ENCODE measurements around the gene IQCF5.
"Not testable (repeated sequence)": the region's sequence is repeated elsewhere in the genome, so short reads cannot be mapped to it uniquely, and the experiment has no call there.

DNA sequence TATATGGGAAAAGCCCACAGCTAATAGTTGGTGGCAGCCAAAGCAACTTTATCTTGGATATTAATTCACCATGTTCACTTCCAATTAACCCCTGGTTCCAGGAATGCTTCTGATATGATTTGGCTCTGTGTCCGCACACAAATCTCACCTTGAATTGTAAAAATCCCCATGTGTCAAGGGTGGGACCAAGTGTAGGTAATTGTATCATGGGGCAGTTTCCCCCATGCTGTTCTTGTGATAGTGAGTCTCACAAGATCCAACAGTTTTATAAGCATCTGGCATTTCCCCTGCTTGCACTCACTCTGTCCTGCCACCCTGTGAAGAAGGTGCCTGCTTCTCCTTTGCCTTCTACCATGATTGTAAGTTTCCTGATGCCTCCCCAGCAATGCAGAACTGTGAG is 6.5 kb downstream of the IQCF5 start:
- TF ChIP-seq, protein P1, sequence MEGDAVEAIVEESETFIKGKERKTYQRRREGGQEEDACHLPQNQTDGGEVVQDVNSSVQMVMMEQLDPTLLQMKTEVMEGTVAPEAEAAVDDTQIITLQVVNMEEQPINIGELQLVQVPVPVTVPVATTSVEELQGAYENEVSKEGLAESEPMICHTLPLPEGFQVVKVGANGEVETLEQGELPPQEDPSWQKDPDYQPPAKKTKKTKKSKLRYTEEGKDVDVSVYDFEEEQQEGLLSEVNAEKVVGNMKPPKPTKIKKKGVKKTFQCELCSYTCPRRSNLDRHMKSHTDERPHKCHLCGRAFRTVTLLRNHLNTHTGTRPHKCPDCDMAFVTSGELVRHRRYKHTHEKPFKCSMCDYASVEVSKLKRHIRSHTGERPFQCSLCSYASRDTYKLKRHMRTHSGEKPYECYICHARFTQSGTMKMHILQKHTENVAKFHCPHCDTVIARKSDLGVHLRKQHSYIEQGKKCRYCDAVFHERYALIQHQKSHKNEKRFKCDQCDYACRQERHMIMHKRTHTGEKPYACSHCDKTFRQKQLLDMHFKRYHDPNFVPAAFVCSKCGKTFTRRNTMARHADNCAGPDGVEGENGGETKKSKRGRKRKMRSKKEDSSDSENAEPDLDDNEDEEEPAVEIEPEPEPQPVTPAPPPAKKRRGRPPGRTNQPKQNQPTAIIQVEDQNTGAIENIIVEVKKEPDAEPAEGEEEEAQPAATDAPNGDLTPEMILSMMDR (IDR thresholded peaks at IDR 0.05 in 2 of 3, conservative IDR thresholded peaks at IDR 0.05 in 1 of 3; ENCODE audit: borderline replicate concordance in 1 of 3, insufficient read depth in 1 of 3, low read depth in 2 of 3, low read length in 2 of 3) = not testable (repeated sequence)
- TF ChIP-seq REST (IDR thresholded peaks at IDR 0.05; ENCODE audit: low read depth); ZNF274 (IDR thresholded peaks at IDR 0.05; ENCODE audit: low read depth, low read length); EZH2 (IDR thresholded peaks at IDR 0.05): not testable (repeated sequence)
